CD14-positive monocyte (primary cell): ENCODE results near the gene RAMP2. TPM values are rescaled to one million over a fixed set of nuclear protein-coding genes. Genes with fewer than 3 reads are reported as not detected.

Source experiments
- DNase-seq, 3 donors: peaks; one replicate each; pipeline ENCODE4 v3.0.0-alpha.2; 2011 to 2022
- H2AFZ ChIP-seq: 2 replicates; pipeline ENCODE4 v1.6.0; 2012; ENCODE audit warnings: mild to moderate bottlenecking, low read depth, low read length, inconsistent platforms; ENCODE audit not compliant: insufficient read depth, poor library complexity, severe bottlenecking
- H3K27ac ChIP-seq, 2 donors: 1 replicate in 1 of 2; 2 replicates in 1 of 2; pipeline ENCODE4 v1.5.1; 2012 to 2013; ENCODE audit warnings: low read length in 2 of 2, control low read depth in 1 of 2, inconsistent platforms in 1 of 2, low read depth in 1 of 2, mild to moderate bottlenecking in 1 of 2
- H3K27me3 ChIP-seq, 2 donors: one replicate each; pipeline versions ENCODE4 v1.6.0 to v1.6.1; 2011 to 2013; ENCODE audit warnings: low read length in 2 of 2; ENCODE audit not compliant: control insufficient read depth in 2 of 2, insufficient read depth in 2 of 2
- H3K36me3 ChIP-seq, 2 donors: replicated peaks in 1 of 2; 1 replicate in 1 of 2; 2 replicates in 1 of 2; pipeline versions ENCODE4 v1.5.1 to v1.6.1; 2012 to 2013; ENCODE audit warnings: low read length in 2 of 2, control low read depth in 1 of 2, inconsistent platforms in 1 of 2, mild to moderate bottlenecking in 1 of 2; ENCODE audit not compliant: insufficient read depth in 2 of 2, control insufficient read depth in 1 of 2
- H3K4me1 ChIP-seq, 2 donors: 1 replicate in 1 of 2; 2 replicates in 1 of 2; pipeline versions ENCODE4 v1.5.1 to v1.6.1; 2012 to 2013; ENCODE audit warnings: low read length in 2 of 2, control low read depth in 1 of 2, inconsistent platforms in 1 of 2, mild to moderate bottlenecking in 1 of 2, moderate library complexity in 1 of 2; ENCODE audit not compliant: insufficient read depth in 2 of 2, control insufficient read depth in 1 of 2
- H3K4me2 ChIP-seq: replicated peaks from 2 replicates; pipeline ENCODE3; 2012; ENCODE audit warnings: low read length, moderate library complexity, mild to moderate bottlenecking; ENCODE audit not compliant: poor library complexity, severe bottlenecking; ENCODE audit errors: extremely low read depth
- H3K4me3 ChIP-seq, 3 experiments: fragments of 200-600 bp in 1 of 3; sonication (generic) in 1 of 3; replicated peaks in 1 of 3; 1 replicate in 2 of 3; 2 replicates in 1 of 3; pipeline ENCODE4 v1.5.1; 2011 to 2013; ENCODE audit warnings: low read length in 3 of 3, mild to moderate bottlenecking in 3 of 3, control low read depth in 2 of 3, low read depth in 2 of 3, inconsistent platforms in 1 of 3, moderate library complexity in 1 of 3
- H3K79me2 ChIP-seq: 2 replicates; pipeline ENCODE4 v1.6.0; 2012; ENCODE audit warnings: mild to moderate bottlenecking, control low read depth, inconsistent platforms, low read length, moderate library complexity; ENCODE audit not compliant: insufficient read depth
- H3K9ac ChIP-seq: 2 replicates; pipeline ENCODE4 v1.6.0; 2017; ENCODE audit warnings: low read length, mild to moderate bottlenecking; ENCODE audit not compliant: insufficient read depth, poor library complexity, severe bottlenecking
- H3K9me3 ChIP-seq, 2 donors: replicated peaks in 1 of 2; 1 replicate in 1 of 2; 2 replicates in 1 of 2; pipeline versions ENCODE4 v1.5.1 to v1.6.1; 2012 to 2013; ENCODE audit warnings: low read length in 2 of 2, control low read depth in 1 of 2; ENCODE audit not compliant: control insufficient read depth in 1 of 2, insufficient read depth in 1 of 2
- H4K20me1 ChIP-seq: 2 replicates; pipeline ENCODE4 v1.6.0; 2012; ENCODE audit warnings: mild to moderate bottlenecking, low read length, control low read depth, moderate library complexity; ENCODE audit not compliant: insufficient read depth
- H3K27ac Mint-ChIP-seq, 7 donors: one replicate each; pipeline ENCODE4 v1.8.0; 2020; ENCODE audit warnings: mild to moderate bottlenecking in 7 of 7, mixed read lengths in 7 of 7, moderate library complexity in 6 of 7, inconsistent platforms in 2 of 7
- H3K27me3 Mint-ChIP-seq, 3 donors: one replicate each; pipeline ENCODE4 v1.8.0; 2021 to 2022; ENCODE audit warnings: low read depth in 3 of 3, mild to moderate bottlenecking in 3 of 3, mixed read lengths in 3 of 3, moderate library complexity in 3 of 3, inconsistent platforms in 1 of 3
- H3K36me3 Mint-ChIP-seq, 2 donors: one replicate each; pipeline ENCODE4 v1.8.0; 2020; ENCODE audit warnings: mixed read lengths in 2 of 2, inconsistent platforms in 1 of 2, mild to moderate bottlenecking in 1 of 2
- H3K4me1 Mint-ChIP-seq: one replicate; pipeline ENCODE4 v1.8.0; 2020; ENCODE audit warnings: mild to moderate bottlenecking, mixed read lengths
- H3K4me3 Mint-ChIP-seq, 2 donors: one replicate each; pipeline ENCODE4 v1.8.0; 2020; ENCODE audit warnings: mild to moderate bottlenecking in 2 of 2, mixed read lengths in 2 of 2, moderate library complexity in 1 of 2
- H3K9me3 Mint-ChIP-seq, 7 donors: one replicate each; pipeline ENCODE4 v1.8.0; 2020 to 2022; ENCODE audit warnings: mixed read lengths in 7 of 7, mild to moderate bottlenecking in 6 of 7, moderate library complexity in 6 of 7, inconsistent platforms in 2 of 7
- CTCF ChIP-seq: fragments of 200-600 bp; IDR thresholded peaks from one replicate; pipeline ENCODE4 v1.8.0; 2022; ENCODE audit warnings: antibody characterized with exemption, mild to moderate bottlenecking
- WGBS: methylation state at CpG from one replicate; pipeline ENCODE4 v1.1.5; 2013; ENCODE audit warnings: missing lambda C conversion rate; ENCODE audit not compliant: insufficient coverage; 5-methylcytosine and 5-hydroxymethylcytosine counted together
- intact Hi-C, 2 donors: fragments of 100-400 bp; cut with micrococcal nuclease; formaldehyde crosslinking; loops; one replicate each; pipeline versions ENCODE4 v1.15.0 to v1.15.1; 2023
- polyA plus RNA-seq, 3 donors: library from polyadenylated mRNA; depleted of rRNA in 1 of 3; unstranded in 2 of 3; stranded (reverse) in 1 of 3; fragments of 300-500 nt in 2 of 3; fragments of >200 nt in 1 of 3; fragmentation: Illumina TruSeq in 2 of 3; gene quantifications; 1 replicate in 2 of 3; 2 replicates in 1 of 3; pipeline ENCODE4 v1.2.3, GENCODE V29; 2012 to 2021

RAMP2 gene
- polyA plus RNA-seq, 3 donors, result not detected

DNA sequence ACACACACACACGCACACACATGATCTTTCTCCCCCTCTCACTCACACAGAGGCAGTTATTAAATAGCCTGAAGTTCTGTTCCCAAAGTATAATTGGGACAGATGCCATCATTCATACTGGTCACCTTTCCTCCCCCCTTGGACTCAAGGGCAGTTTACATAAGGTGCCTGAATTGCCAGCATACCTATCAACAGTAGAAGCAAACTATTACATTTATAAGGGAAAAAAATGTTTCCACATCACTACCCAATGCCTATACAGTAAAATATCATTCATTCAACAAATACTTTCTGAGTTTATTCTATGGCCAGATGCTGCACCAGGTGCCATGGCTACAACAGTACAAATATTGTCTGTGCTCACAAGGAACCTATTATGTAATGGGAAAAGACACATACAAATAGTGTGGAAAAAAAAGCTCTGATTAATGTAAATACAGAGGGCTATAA is 43.9 kb downstream of the RAMP2 start:
- Mint-ChIP-seq H3K27me3 (peaks cover 4 to 11% (median 6%) of the 10 kb centered on the region in 3 donors), H3K9me3 (no peaks in the 10 kb centered on the region), H3K4me3 (no peak overlapping the region), H3K4me1 (no peaks in the 10 kb centered on the region), H3K36me3 (peaks cover 12 to 19% of the 10 kb centered on the region in 2 donors), H3K27ac (no peak overlapping the region)
- Histone ChIP-seq H3K79me2 (no peaks in the 10 kb centered on the region), H2AFZ (no peak overlapping the region), H3K36me3 (peaks cover 8 to 14% of the 10 kb centered on the region in 2 donors), H4K20me1 (no peaks in the 10 kb centered on the region), H3K9ac (no peak overlapping the region), H3K4me3 (no peak overlapping the region), H3K4me1 (no peaks in the 10 kb centered on the region), H3K4me2 (no peak overlapping the region), H3K27ac (no peak overlapping the region), H3K9me3 (no peaks in the 10 kb centered on the region), H3K27me3 (no peaks in the 10 kb centered on the region)
- no peak for TF ChIP-seq CTCF
- intact Hi-C loops, result no loop called here
- DNase-seq, result no peak
- WGBS, result 100% methylated on average over 1 of the region's 1 CpG

GRCh38 chr17:42806249-42806648 is 45.2 kb downstream of the RAMP2 start:
- Mint-ChIP-seq H3K9me3 (no peaks in the 10 kb centered on the region), H3K36me3 (peaks cover 23 to 32% of the 10 kb centered on the region in 2 donors), H3K27me3 (peaks cover 2 to 5% (median 4%) of the 10 kb centered on the region in 3 donors), H3K4me1 (no peaks in the 10 kb centered on the region), H3K27ac (no peak overlapping the region), H3K4me3 (no peak overlapping the region)
- no peak overlapping the region for H3K9ac ChIP-seq
- no peaks in the 10 kb centered on the region for H3K79me2 ChIP-seq
- H3K27me3 ChIP-seq, result no peaks in the 10 kb centered on the region
- no peak overlapping the region for H3K27ac ChIP-seq
- H3K36me3 ChIP-seq, result peaks cover 21 to 27% of the 10 kb centered on the region in 2 donors
- no peak overlapping the region for H3K4me2 ChIP-seq
- no peaks in the 10 kb centered on the region for H3K9me3 ChIP-seq
- H3K4me3 ChIP-seq, result no peak overlapping the region
- intact Hi-C loops, result no loop called here
- no peak for TF ChIP-seq CTCF
- DNase-seq, result no peak
- no peak overlapping the region for H2AFZ ChIP-seq
- H3K4me1 ChIP-seq, result no peaks in the 10 kb centered on the region
- H4K20me1 ChIP-seq, result no peaks in the 10 kb centered on the region
- 86% methylated on average over 1 of the region's 1 CpG for WGBS
